C4-2B (cell line): ENCODE data around the gene SGPL1.

Experiments used
- CTCF ChIP-seq: fragments of 450-650 bp; conservative IDR thresholded peaks from 2 replicates; pipeline ENCODE4 v1.5.1; 2017; ENCODE audit warnings: mild to moderate bottlenecking
- ZFX ChIP-seq: fragments of 450-650 bp; IDR thresholded peaks from 2 replicates; pipeline ENCODE4 v1.6.1; 2017

GRCh38 chr10:70850097-70850496, 34.3 kb downstream of the SGPL1 start:
- TF ChIP-seq CTCF (no peak), ZFX (no peak)
